Caki2 (cell line): Measurements from ENCODE around the gene SLC2A13. TPM values are rescaled to one million over a fixed set of nuclear protein-coding genes. Genes with fewer than 3 reads are reported as not detected.
"Not testable (repeated sequence)": the region's sequence is repeated elsewhere in the genome, so short reads cannot be mapped to it uniquely, and the experiment has no call there.

Source experiments
- DNase-seq: peaks from one replicate; pipeline ENCODE4 v3.0.0-alpha.2; 2015; ENCODE audit warnings: low read depth
- in situ Hi-C: cut with HindIII; loops from 2 replicates; pipeline ENCODE4 v1.10.0; 2016; ENCODE audit warnings: low sequenced_read_pairs, low pct_unique_long_range_greater_than_20kb, mixed read lengths
- total RNA-seq: library from RNA; depleted of rRNA; stranded (reverse); fragments of >200 nt; shearing (Covaris generic); gene quantifications from 2 replicates; pipeline ENCODE4 v1.2.3, GENCODE V29; 2014; ENCODE audit warnings: low replicate concordance

SLC2A13 gene
- total RNA-seq, 1 experiment from 2014 or later: 9.2 TPM

GRCh38 chr12:39813776-39814175 lies 292.1 kb downstream of the SLC2A13 start:
- in situ Hi-C loops: no loop called here
- no peak for DNase-seq

DNA sequence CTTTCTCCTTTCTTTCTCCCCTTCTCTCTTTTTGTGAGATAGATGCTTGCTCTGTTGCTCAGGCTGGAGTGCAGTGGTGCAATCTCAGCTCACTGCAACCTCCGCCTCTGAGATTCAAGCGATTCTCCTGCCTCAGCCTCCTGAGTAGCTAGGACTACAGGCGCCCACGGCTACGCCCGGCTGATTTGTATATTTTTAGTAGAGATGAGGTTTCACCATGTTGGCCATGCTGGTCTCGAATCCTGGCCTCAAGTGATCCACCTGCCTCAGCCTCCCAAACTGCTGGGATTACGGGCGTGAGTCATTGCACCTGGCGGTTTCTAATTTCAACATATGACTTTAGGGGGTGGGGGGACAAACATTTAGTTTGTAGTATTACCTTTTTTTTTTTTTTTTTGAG lies 293.4 kb downstream of the SLC2A13 start:
- DNase-seq, in situ Hi-C loops: not testable (repeated sequence)

- in situ Hi-C loops: no loop called here
- DNase-seq: no peak
Measured at GRCh38 chr12:39807043-39807442, 298.8 kb downstream of the SLC2A13 start.

- DNase-seq: no peak
- in situ Hi-C loops: no loop called here
Measured at GRCh38 chr12:39805651-39806050, 300.2 kb downstream of the SLC2A13 start.

DNA sequence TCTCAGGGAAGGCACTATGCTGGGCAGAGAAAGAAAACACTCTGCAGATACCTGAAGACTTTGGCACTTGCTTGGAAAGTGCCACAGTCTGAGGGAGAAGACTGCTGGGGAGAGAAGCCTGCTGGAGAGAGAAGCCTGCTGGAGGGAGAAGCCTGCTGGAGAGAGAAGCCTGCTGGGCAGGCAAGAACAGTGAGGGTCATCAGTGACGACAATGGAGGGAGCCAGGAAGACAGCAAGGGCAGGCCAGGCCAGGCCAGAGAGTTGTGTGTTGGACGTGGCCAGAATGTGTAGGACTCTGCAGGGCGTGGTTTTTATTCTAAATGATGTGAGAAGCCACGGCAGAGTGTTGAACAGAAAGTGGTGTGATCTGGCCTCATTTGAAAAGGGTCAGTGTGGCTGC lies 301.0 kb downstream of the SLC2A13 start:
- no peak for DNase-seq
- in situ Hi-C loops: no loop called here

DNA sequence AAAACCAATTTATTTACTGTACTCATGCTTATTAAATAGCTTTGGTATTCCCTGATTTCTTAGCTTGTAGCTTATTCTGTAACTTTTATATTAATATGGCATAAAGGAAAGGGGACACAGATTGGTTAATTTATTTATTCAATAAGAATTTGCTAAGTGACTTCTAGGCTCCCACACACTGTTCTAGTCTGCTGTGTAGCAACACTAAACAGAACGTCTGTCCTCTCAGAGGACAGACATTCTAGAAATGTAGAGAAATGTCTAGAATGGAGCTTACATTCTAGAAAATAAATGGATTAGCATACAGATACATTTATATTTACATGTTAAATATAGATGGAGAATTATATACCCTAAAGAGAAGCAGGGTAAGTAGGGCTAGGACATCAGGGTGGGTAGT lies 301.4 kb downstream of the SLC2A13 start:
- DNase-seq: no peak
- in situ Hi-C loops: no loop called here

GRCh38 chr12:39803151-39803550 lies 302.7 kb downstream of the SLC2A13 start:
- in situ Hi-C loops: no loop called here
- no peak for DNase-seq

DNA sequence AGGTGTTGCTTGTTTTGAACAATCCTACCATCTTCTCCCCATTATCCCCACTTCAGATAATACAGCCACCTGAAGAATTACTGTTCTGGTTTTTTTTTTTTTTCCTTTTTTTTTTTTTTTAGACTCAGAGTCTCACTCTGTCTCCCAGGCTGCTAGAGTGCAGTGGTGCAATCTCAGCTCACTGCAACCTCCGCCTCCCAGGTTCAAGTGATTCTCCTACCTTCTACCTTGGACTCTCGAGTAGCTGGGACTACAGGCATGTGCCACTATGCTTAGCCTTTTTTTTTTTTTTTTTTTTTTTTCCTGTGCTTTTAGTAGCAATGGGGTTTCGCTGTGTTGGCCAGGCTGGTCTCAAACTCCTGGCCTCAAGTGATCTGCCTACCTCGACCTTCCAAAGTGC lies 306.9 kb downstream of the SLC2A13 start:
- no peak for DNase-seq
- in situ Hi-C loops: no loop called here

DNA sequence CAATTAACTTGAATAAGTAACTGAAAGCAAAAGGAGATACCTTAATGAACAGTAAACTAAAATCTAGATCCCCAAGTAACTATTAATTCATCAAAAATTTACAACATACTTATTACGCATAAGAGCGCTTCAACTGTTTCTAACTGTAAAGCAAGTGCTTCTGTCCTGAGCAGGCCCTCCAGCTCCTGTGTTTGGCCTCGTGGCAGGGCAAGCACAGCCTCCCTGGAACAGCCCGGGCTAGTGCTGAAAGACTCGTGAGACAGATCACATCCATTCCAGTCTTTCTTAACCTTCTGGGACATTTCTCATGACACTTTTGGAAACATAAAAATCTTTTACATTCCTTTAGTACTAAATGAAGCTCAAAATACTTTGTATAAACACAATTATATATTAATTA lies 307.5 kb downstream of the SLC2A13 start:
- DNase-seq: no peak
- in situ Hi-C loops: no loop called here

GRCh38 chr12:39795481-39795880 lies 310.4 kb downstream of the SLC2A13 start:
- in situ Hi-C loops: no loop called here
- no peak for DNase-seq

GRCh38 chr12:39792938-39793337 lies 312.9 kb downstream of the SLC2A13 start:
- in situ Hi-C loops: no loop called here
- no peak for DNase-seq

GRCh38 chr12:39788239-39788638 lies 317.6 kb downstream of the SLC2A13 start:
- in situ Hi-C loops: no loop called here
- no peak for DNase-seq

- in situ Hi-C loops: not testable (repeated sequence)
Measured at GRCh38 chr12:39785814-39786213, 320.1 kb downstream of the SLC2A13 start.

GRCh38 chr12:39782026-39782545 lies 323.8 kb downstream of the SLC2A13 start:
- no peak for DNase-seq
- in situ Hi-C loops: no loop called here

More at GRCh38 chr12:39785814-39786213, 320.1 kb downstream of the SLC2A13 start:
- not testable (repeated sequence) for DNase-seq

GRCh38 chr12:39780913-39781446 lies 324.9 kb downstream of the SLC2A13 start:
- in situ Hi-C loops: no loop called here
- DNase-seq: no peak

DNA sequence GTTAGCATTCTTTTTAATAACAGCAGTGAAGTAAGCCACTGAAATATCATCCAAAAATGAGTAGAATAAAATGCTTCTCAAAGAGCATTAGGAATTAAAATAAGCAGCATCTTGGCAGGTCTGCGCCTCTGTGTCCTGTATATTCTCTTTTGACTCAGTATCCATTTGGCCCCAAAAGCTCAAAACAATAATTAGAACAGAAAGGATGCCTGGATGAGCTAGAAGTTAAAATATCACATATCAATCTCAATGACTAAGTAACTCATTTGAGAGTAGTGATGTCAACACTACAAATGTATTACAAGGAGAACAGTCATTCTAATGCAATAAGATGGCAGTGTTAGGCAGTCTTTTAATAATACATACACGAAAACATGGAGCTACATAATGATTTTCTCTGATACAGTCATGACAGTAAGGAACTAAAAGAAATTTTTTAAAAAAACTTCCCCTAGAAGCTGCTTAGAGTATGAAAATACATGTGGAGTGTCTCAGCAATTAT lies 325.4 kb downstream of the SLC2A13 start:
- in situ Hi-C loops: no loop called here
- DNase-seq: no peak

DNA sequence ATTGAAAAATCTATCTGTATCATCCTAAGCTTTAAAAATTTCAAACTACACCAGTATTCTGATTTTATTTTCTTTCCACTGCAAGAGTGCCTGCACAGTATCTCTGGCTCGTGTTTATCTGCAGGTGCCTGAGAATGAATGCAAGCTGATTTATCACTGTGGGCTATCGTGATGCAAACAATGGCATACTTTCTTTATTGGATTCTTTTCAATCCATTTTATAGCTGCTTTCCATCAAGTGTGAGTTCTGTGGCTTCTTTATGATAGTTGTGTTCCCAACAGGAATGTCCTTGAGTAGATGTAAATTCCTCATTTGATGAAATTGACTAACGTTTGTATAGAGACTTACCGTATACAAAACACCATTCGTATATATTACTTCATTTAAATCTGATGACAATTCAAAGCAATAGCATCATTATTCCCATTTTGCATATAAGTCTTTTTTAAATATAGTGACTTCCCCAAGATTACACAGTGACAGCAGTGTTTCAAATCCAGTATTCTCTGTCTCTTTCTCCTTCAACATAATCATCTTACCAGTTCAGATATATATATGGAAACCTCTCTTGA lies 326.0 kb downstream of the SLC2A13 start:
- no peak for DNase-seq
- in situ Hi-C loops: no loop called here

- no peak for DNase-seq
- in situ Hi-C loops: no loop called here
Measured at GRCh38 chr12:39777465-39777864, 328.4 kb downstream of the SLC2A13 start.

GRCh38 chr12:39773266-39773665 lies 332.6 kb downstream of the SLC2A13 start:
- in situ Hi-C loops: no loop called here
- no peak for DNase-seq

DNA sequence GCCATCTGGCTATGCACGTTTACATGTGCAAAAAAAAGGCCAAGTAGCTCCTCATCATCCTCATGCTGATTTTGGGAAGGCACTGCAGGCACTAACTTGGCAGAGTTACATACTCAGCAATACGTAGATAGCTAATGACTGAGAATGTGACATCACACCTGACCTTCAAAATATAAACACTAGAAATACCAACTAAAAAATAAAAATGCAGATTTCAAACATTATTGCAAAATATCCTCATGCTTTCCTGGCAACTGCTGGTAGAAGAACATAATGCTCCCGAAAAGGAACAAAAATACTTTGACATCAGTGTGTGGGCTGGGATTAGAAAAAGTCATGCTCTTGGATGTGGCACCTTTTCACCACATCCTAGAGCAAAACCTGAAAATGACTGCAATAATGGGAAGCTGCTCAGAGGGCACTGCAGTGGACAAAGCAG lies 333.0 kb downstream of the SLC2A13 start:
- DNase-seq: no peak
- in situ Hi-C loops: no loop called here
